Stomach (tissue), 9 donors: ENCODE results near the gene TRAPPC10. TPM values are rescaled to one million over a fixed set of nuclear protein-coding genes. Genes with fewer than 3 reads are reported as not detected.

Source experiments
- DNase-seq, 2 donors: peaks; one replicate each; pipeline versions ENCODE4 v3.0.0 to v3.0.0-alpha.2; 2013 to 2019
- H3K27ac ChIP-seq, 5 donors: fragments of 200-600 bp in 4 of 5; sonication (generic) in 4 of 5; one replicate each; pipeline ENCODE4 v1.5.1; 2013 to 2019; ENCODE audit warnings: mild to moderate bottlenecking in 1 of 5, moderate library complexity in 1 of 5
- H3K27me3 ChIP-seq, 3 donors: fragments of 200-600 bp; sonication (generic); one replicate each; pipeline ENCODE4 v1.5.1; 2017 to 2019; ENCODE audit warnings: mixed run types in 1 of 3
- H3K36me3 ChIP-seq, 4 donors: fragments of 200-600 bp; sonication (generic); 1 replicate in 3 of 4; 2 replicates in 1 of 4; pipeline ENCODE4 v1.5.1; 2016 to 2019
- H3K4me1 ChIP-seq, 4 donors: fragments of 200-600 bp; sonication (generic); one replicate each; pipeline ENCODE4 v1.5.1; 2016 to 2019
- H3K4me3 ChIP-seq, 4 donors: fragments of 200-600 bp; sonication (generic) in 3 of 4; one replicate each; pipeline ENCODE4 v1.5.1; 2016 to 2019; ENCODE audit warnings: mild to moderate bottlenecking in 1 of 4
- H3K9me3 ChIP-seq, 4 donors: fragments of 200-600 bp; sonication (generic); one replicate each; pipeline ENCODE4 v1.5.1; 2016 to 2019
- CTCF ChIP-seq, 7 experiments: fragments of 450-650 bp in 4 of 7; fragments of 200-600 bp in 3 of 7; sonication (generic) in 3 of 7; IDR thresholded peaks; one replicate each; pipeline ENCODE4 v1.5.1; 2016 to 2019; ENCODE audit warnings: antibody characterized with exemption in 7 of 7, control low read depth in 2 of 7, mild to moderate bottlenecking in 1 of 7
- EP300 ChIP-seq: sonication (generic); formaldehyde crosslinking; IDR thresholded peaks from one replicate; pipeline ENCODE4 v1.6.1; 2017; ENCODE audit warnings: antibody characterized with exemption
- POLR2A ChIP-seq, 4 donors: fragments of 450-650 bp; IDR thresholded peaks; one replicate each; pipeline ENCODE4 v1.6.1; 2016; ENCODE audit warnings: antibody characterized with exemption in 4 of 4, control low read depth in 2 of 4, mild to moderate bottlenecking in 1 of 4, moderate library complexity in 1 of 4
- POLR2AphosphoS5 ChIP-seq, 3 donors: sonication (generic); formaldehyde crosslinking; IDR thresholded peaks; one replicate each; pipeline ENCODE4 v1.6.1; 2016; ENCODE audit warnings: antibody characterized with exemption in 3 of 3
- WGBS, 5 donors: extraction: QIAGEN DNeasy Blood & Tissue Kit in 3 of 5; methylation state at CpG; one replicate each; pipeline versions ENCODE4 v1.1.5 to v1.1.7; 2013 to 2018; 5-methylcytosine and 5-hydroxymethylcytosine counted together
- intact Hi-C: fragments of 100-400 bp; cut with DNase I; formaldehyde crosslinking; loops from one replicate; pipeline ENCODE4 v1.15.1; 2023; ENCODE audit warnings: low total_unique reads
- polyA plus RNA-seq, 3 donors: library from polyadenylated mRNA; stranded (reverse); fragments of 200-250 nt; gene quantifications; one replicate each; pipeline ENCODE4 v1.2.3, GENCODE V29; 2013
- total RNA-seq, 5 donors: library from RNA; depleted of rRNA; stranded (reverse); fragments of >200 nt; gene quantifications; one replicate each; pipeline versions ENCODE4 v1.1.0 to v1.2.3, GENCODE V29; 2014 to 2016
- donor health status: healthy with polysubstance abuse.
- donor health status: Bipolar disorder and iron deficiency.
- donor health status: healthy.

TRAPPC10 gene
- total and polyA plus RNA-seq, 8 donors: 3.7 to 88.1 (median 23.7) TPM

GRCh38 chr21:44089001-44089911, 77.1 kb downstream of the TRAPPC10 start:
- TF ChIP-seq POLR2A (IDR thresholded peaks at IDR 0.05) (no peak), EP300 (no peak), CTCF (IDR thresholded peaks at IDR 0.05) (no peak), POLR2AphosphoS5 (IDR thresholded peaks at IDR 0.05) (no peak)
- 76 to 92% (median 85%) methylated on average over 29 to 30 of the region's 30 CpGs for WGBS, 5 donors
- H3K27ac ChIP-seq: peak overlapping the region in 2 of 5 donors; percentile 16 to 20
- no peaks in the 10 kb centered on the region for H3K9me3 ChIP-seq
- peaks cover 11 to 54% (median 27%) of the 10 kb centered on the region in 4 donors for H3K4me1 ChIP-seq
- H3K27me3 ChIP-seq: no peaks in the 10 kb centered on the region
- intact Hi-C loops: no loop called here
- no peak overlapping the region for H3K4me3 ChIP-seq
- peak; percentile 25 to 70 for DNase-seq
- peaks cover 49 to 99% (median 97%) of the 10 kb centered on the region in 4 donors for H3K36me3 ChIP-seq

GRCh38 chr21:44090325-44090724, 78.2 kb downstream of the TRAPPC10 start:
- no peak overlapping the region for H3K4me3 ChIP-seq
- intact Hi-C loops: no loop called here
- peaks cover 1 to 44% (median 17%) of the 10 kb centered on the region in 4 donors for H3K4me1 ChIP-seq

DNA sequence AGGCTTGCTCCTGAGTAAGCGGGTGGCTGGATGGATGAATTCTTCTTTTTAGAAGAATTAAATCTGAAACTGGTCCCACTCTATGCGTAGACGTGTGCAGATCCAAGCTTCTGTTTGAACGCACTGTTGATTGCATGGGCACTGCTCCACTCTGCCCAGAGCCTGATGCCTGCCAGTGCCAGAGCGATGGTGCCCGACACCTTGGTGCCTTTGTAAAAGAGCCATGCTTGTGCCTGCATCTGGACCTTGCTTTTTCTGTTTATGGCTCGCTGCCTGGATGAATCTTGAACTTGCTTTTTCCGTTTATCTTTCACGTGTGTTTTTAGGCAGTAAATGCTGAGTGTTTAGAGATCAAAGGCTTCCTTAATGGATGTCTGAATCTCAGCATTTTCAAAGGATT, 80.1 kb downstream of the TRAPPC10 start:
- intact Hi-C loops: no loop called here
- TF ChIP-seq POLR2A (IDR thresholded peaks at IDR 0.05): no peak
- TF ChIP-seq CTCF (IDR thresholded peaks at IDR 0.05): no peak
- no peak for TF ChIP-seq EP300
- no peak for TF ChIP-seq POLR2AphosphoS5 (IDR thresholded peaks at IDR 0.05)
- Histone ChIP-seq H3K36me3 (peaks cover 49 to 84% (median 83%) of the 10 kb centered on the region in 4 donors), H3K9me3 (no peaks in the 10 kb centered on the region), H3K27ac (no peak overlapping the region), H3K27me3 (no peaks in the 10 kb centered on the region), H3K4me3 (no peak overlapping the region), H3K4me1 (peaks cover 0 to 29% (median 2%) of the 10 kb centered on the region in 4 donors)
- DNase-seq: peak in 1 of 2 donors; percentile 22
- 70 to 81% (median 75%) methylated on average over 9 of the region's 9 CpGs for WGBS, 5 donors

More at GRCh38 chr21:44090325-44090724, 78.2 kb downstream of the TRAPPC10 start:
- Histone ChIP-seq H3K36me3 (peaks cover 49 to 99% (median 97%) of the 10 kb centered on the region in 4 donors), H3K27ac (peak overlapping the region in 1 of 5 donors; percentile 16), H3K27me3 (no peaks in the 10 kb centered on the region), H3K9me3 (no peaks in the 10 kb centered on the region)
- DNase-seq: peak; percentile 25 to 32
- 75 to 89% (median 85%) methylated on average over 8 of the region's 8 CpGs for WGBS, 5 donors
- TF ChIP-seq POLR2AphosphoS5 (IDR thresholded peaks at IDR 0.05) (no peak), POLR2A (IDR thresholded peaks at IDR 0.05) (no peak), EP300 (no peak), CTCF (IDR thresholded peaks at IDR 0.05) (no peak)

DNA sequence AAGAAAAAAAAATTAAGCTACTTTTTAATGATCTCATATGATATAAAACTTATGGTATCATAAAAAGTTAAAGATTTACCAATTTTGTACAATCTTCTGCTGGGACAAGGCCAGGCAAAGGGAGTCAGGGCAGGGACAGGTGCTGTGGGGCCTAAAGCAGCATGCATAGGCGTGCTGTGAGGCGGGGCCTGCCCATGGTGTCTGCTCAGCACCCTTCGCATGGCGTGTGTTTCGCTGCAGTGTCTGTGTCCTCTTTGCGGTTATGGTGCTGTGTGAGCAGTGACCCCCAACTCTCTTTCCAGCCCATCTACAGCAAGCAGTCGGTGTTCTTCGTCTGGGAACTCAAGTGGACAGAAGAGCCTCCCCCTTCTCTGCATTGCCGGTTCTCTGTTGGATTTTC, 81.7 kb downstream of the TRAPPC10 start:
- H3K4me1 ChIP-seq: peaks cover 0 to 13% (median 0%) of the 10 kb centered on the region in 4 donors
- WGBS, 5 donors: 84 to 95% (median 94%) methylated on average over 9 of the region's 9 CpGs
- DNase-seq: peak in 1 of 2 donors; percentile 9
- no peak overlapping the region for H3K4me3 ChIP-seq
- H3K27ac ChIP-seq: no peak overlapping the region
- H3K36me3 ChIP-seq: peaks cover 37 to 69% (median 68%) of the 10 kb centered on the region in 4 donors
- no peaks in the 10 kb centered on the region for H3K9me3 ChIP-seq
- TF ChIP-seq CTCF (IDR thresholded peaks at IDR 0.05) (no peak), EP300 (no peak), POLR2A (IDR thresholded peaks at IDR 0.05) (no peak), POLR2AphosphoS5 (IDR thresholded peaks at IDR 0.05) (no peak)
- intact Hi-C loops: no loop called here
- H3K27me3 ChIP-seq: no peaks in the 10 kb centered on the region
